Suprapubic skin (tissue), 3 donors: ENCODE results near the gene DIRAS3.

ENCODE experiments used
- CTCF ChIP-seq, 2 donors: fragments of 200-600 bp in 1 of 2; fragments of 450-650 bp in 1 of 2; sonication (generic) in 1 of 2; IDR thresholded peaks; one replicate each; pipeline ENCODE4 v1.5.1; 2016 to 2019; ENCODE audit warnings: antibody characterized with exemption in 2 of 2, mild to moderate bottlenecking in 1 of 2, moderate library complexity in 1 of 2
- POLR2A ChIP-seq, 2 donors: fragments of 450-650 bp; IDR thresholded peaks; one replicate each; pipeline ENCODE4 v1.6.1; 2017; ENCODE audit warnings: antibody characterized with exemption in 2 of 2, mild to moderate bottlenecking in 2 of 2, moderate library complexity in 2 of 2

DNA sequence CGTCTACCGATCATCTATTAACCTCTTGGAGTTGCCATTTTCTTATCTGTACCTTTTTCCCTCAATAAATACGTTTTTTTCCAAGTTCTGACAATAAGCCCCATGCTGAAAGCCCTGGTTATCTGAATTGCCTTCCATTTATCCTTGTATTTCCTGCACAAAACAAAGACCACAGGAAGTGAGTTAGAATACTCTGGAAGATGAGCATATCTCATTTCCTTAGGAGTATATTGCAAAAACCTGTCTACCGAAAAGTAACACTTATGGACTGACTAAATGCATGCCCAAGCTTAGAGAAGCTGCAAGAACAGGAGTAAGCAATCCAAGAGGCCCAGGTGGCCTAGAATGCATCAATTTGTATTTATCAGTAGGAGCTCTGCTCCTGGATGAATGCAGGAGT is 39.9 kb downstream of the DIRAS3 start:
- TF ChIP-seq CTCF (IDR thresholded peaks at IDR 0.05) (no peak), POLR2A (IDR thresholded peaks at IDR 0.05) (no peak)
